ENCODE data around the gene SLC9A8. TPM values are rescaled to one million over a fixed set of nuclear protein-coding genes. Genes with fewer than 3 reads are reported as not detected.

Gene SLC9A8
- polyA plus RNA-seq, 1 donor from 2014 or later: 6.7 TPM

- no peak for TF ChIP-seq REST (IDR thresholded peaks at IDR 0.05; ENCODE audit: borderline replicate concordance)
- no peak for TF ChIP-seq EZH2 (IDR thresholded peaks at IDR 0.05; ENCODE audit: borderline replicate concordance, insufficient read depth, low read length, poor library complexity, severe bottlenecking)
- TF ChIP-seq MXI1 (conservative IDR thresholded peaks at IDR 0.05; ENCODE audit: poor library complexity, severe bottlenecking): no peak
- TF ChIP-seq EP300 (conservative IDR thresholded peaks at IDR 0.05; ENCODE audit: poor library complexity, severe bottlenecking): no peak
- no peak for TF ChIP-seq SMC3 (conservative IDR thresholded peaks at IDR 0.05; ENCODE audit: poor library complexity)
- no peak for TF ChIP-seq TAF1 (IDR thresholded peaks at IDR 0.05; ENCODE audit: low read depth)
- TF ChIP-seq POLR2AphosphoS5 (IDR thresholded peaks at IDR 0.05): no peak
- no peak for TF ChIP-seq RAD21 (conservative IDR thresholded peaks at IDR 0.05)
- no peak for TF ChIP-seq CTCF (IDR thresholded peaks at IDR 0.05; ENCODE audit: poor library complexity, severe bottlenecking)
- Histone ChIP-seq H2AFZ (ENCODE audit: low read depth, low read length) (no peak overlapping the region), H4K20me1 (ENCODE audit: insufficient read depth) (no peaks in the 10 kb centered on the region), H3F3A (ENCODE audit: insufficient read depth, low read length, poor library complexity, severe bottlenecking) (no peaks in the 10 kb centered on the region), H3K9me3 (ENCODE audit: low read length) (no peaks in the 10 kb centered on the region), H3K27me3 (ENCODE audit: insufficient read depth, low read depth, low read length) (no peaks in the 10 kb centered on the region), H3K4me3 (ENCODE audit: low read length) (no peak overlapping the region), H3K79me2 (replicated peaks; ENCODE audit: insufficient read depth, low read length) (no peaks in the 10 kb centered on the region), H3K4me2 (ENCODE audit: low read length) (no peak overlapping the region), H3K9ac (ENCODE audit: low read length) (no peak overlapping the region), H3K36me3 (ENCODE audit: insufficient read depth, low read length) (no peaks in the 10 kb centered on the region), H3K9me2 (ENCODE audit: insufficient read depth, low read length) (no peaks in the 10 kb centered on the region), H3K27ac (ENCODE audit: low read length) (no peak overlapping the region)
These were observed 87.1 kb downstream of the SLC9A8 start for GRCh38 chr20:49899541-49900383.

- no peak for TF ChIP-seq EP300 (conservative IDR thresholded peaks at IDR 0.05; ENCODE audit: poor library complexity, severe bottlenecking)
- TF ChIP-seq CTCF (IDR thresholded peaks at IDR 0.05; ENCODE audit: poor library complexity, severe bottlenecking): no peak
- TF ChIP-seq REST (IDR thresholded peaks at IDR 0.05; ENCODE audit: borderline replicate concordance): no peak
- TF ChIP-seq POLR2AphosphoS5 (IDR thresholded peaks at IDR 0.05): no peak
- no peak for TF ChIP-seq SMC3 (conservative IDR thresholded peaks at IDR 0.05; ENCODE audit: poor library complexity)
- TF ChIP-seq EZH2 (IDR thresholded peaks at IDR 0.05; ENCODE audit: borderline replicate concordance, insufficient read depth, low read length, poor library complexity, severe bottlenecking): no peak
- TF ChIP-seq RAD21 (conservative IDR thresholded peaks at IDR 0.05): no peak
- TF ChIP-seq MXI1 (conservative IDR thresholded peaks at IDR 0.05; ENCODE audit: poor library complexity, severe bottlenecking): no peak
- TF ChIP-seq TAF1 (IDR thresholded peaks at IDR 0.05; ENCODE audit: low read depth): no peak
- Histone ChIP-seq H3K9me2 (ENCODE audit: insufficient read depth, low read length) (no peaks in the 10 kb centered on the region), H3F3A (ENCODE audit: insufficient read depth, low read length, poor library complexity, severe bottlenecking) (no peaks in the 10 kb centered on the region), H3K9me3 (ENCODE audit: low read length) (no peaks in the 10 kb centered on the region), H3K36me3 (ENCODE audit: insufficient read depth, low read length) (no peaks in the 10 kb centered on the region), H4K20me1 (ENCODE audit: insufficient read depth) (no peaks in the 10 kb centered on the region), H3K27me3 (ENCODE audit: insufficient read depth, low read depth, low read length) (no peaks in the 10 kb centered on the region), H3K9ac (ENCODE audit: low read length) (no peak overlapping the region), H3K79me2 (replicated peaks; ENCODE audit: insufficient read depth, low read length) (no peaks in the 10 kb centered on the region), H3K4me2 (ENCODE audit: low read length) (no peak overlapping the region), H3K27ac (ENCODE audit: low read length) (no peak overlapping the region), H2AFZ (ENCODE audit: low read depth, low read length) (no peak overlapping the region), H3K4me3 (ENCODE audit: low read length) (no peak overlapping the region)
These were observed 89.0 kb downstream of the SLC9A8 start for GRCh38 chr20:49901588-49901987.

Data from neural cell (in vitro differentiated cells).